ENCODE results near the gene SLC16A12.

Gene SLC16A12

GRCh38 chr10:89431977-89432376 is 103.4 kb downstream of the SLC16A12 start:
- no peaks in the 10 kb centered on the region for H3K9me3 ChIP-seq (ENCODE audit: insufficient read depth, low read depth, low read length)
- H3K4me2 ChIP-seq (ENCODE audit: low read depth, low read length, poor library complexity, severe bottlenecking) = no peak overlapping the region
- H3K4me1 ChIP-seq (ENCODE audit: insufficient read depth, low read length, poor library complexity, severe bottlenecking) = no peaks in the 10 kb centered on the region
- no peaks in the 10 kb centered on the region for H3K79me2 ChIP-seq (ENCODE audit: insufficient read depth, low read length)
- H4K20me1 ChIP-seq (ENCODE audit: insufficient read depth, low read length, poor library complexity, severe bottlenecking) = no peaks in the 10 kb centered on the region
- no peaks in the 10 kb centered on the region for H3K36me3 ChIP-seq (ENCODE audit: insufficient read depth, low read length)
- H3K4me3 ChIP-seq (ENCODE audit: low read length, poor library complexity, severe bottlenecking) = no peak overlapping the region
- no peak for TF ChIP-seq CTCF (conservative IDR thresholded peaks at IDR 0.05; ENCODE audit: low read length)
- no peak for TF ChIP-seq EZH2phosphoT487 (IDR thresholded peaks at IDR 0.05; ENCODE audit: borderline replicate concordance)
- no peaks in the 10 kb centered on the region for H3F3A ChIP-seq (ENCODE audit: low read depth)
- H3K9ac ChIP-seq (ENCODE audit: low read depth, low read length, poor library complexity, severe bottlenecking) = no peak overlapping the region
- H3K9me2 ChIP-seq (replicated peaks; ENCODE audit: low read depth, low read length) = no peaks in the 10 kb centered on the region
- no peaks in the 10 kb centered on the region for H3K27me3 ChIP-seq (ENCODE audit: insufficient read depth, low read length, poor library complexity, severe bottlenecking)
- H2AFZ ChIP-seq (ENCODE audit: low read length) = no peak overlapping the region

- H3K27me3 ChIP-seq (ENCODE audit: insufficient read depth, low read length, poor library complexity, severe bottlenecking) = no peaks in the 10 kb centered on the region
- no peaks in the 10 kb centered on the region for H3F3A ChIP-seq (ENCODE audit: low read depth)
- no peaks in the 10 kb centered on the region for H3K9me3 ChIP-seq (ENCODE audit: insufficient read depth, low read depth, low read length)
- H3K36me3 ChIP-seq (ENCODE audit: insufficient read depth, low read length) = no peaks in the 10 kb centered on the region
- no peaks in the 10 kb centered on the region for H4K20me1 ChIP-seq (ENCODE audit: insufficient read depth, low read length, poor library complexity, severe bottlenecking)
- TF ChIP-seq EZH2phosphoT487 (IDR thresholded peaks at IDR 0.05; ENCODE audit: borderline replicate concordance) (no peak), CTCF (conservative IDR thresholded peaks at IDR 0.05; ENCODE audit: low read length) (no peak)
- no peaks in the 10 kb centered on the region for H3K4me1 ChIP-seq (ENCODE audit: insufficient read depth, low read length, poor library complexity, severe bottlenecking)
- no peaks in the 10 kb centered on the region for H3K79me2 ChIP-seq (ENCODE audit: insufficient read depth, low read length)
- H3K4me2 ChIP-seq (ENCODE audit: low read depth, low read length, poor library complexity, severe bottlenecking) = no peak overlapping the region
- H3K9me2 ChIP-seq (replicated peaks; ENCODE audit: low read depth, low read length) = no peaks in the 10 kb centered on the region
- H3K4me3 ChIP-seq (ENCODE audit: low read length, poor library complexity, severe bottlenecking) = no peak overlapping the region
- H3K9ac ChIP-seq (ENCODE audit: low read depth, low read length, poor library complexity, severe bottlenecking) = no peak overlapping the region
- no peak overlapping the region for H2AFZ ChIP-seq (ENCODE audit: low read length)
These were observed 106.5 kb downstream of the SLC16A12 start for GRCh38 chr10:89428877-89429276.

- Histone ChIP-seq H3K9me3 (ENCODE audit: insufficient read depth, low read depth, low read length) (no peaks in the 10 kb centered on the region), H3K9me2 (replicated peaks; ENCODE audit: low read depth, low read length) (no peaks in the 10 kb centered on the region), H3F3A (ENCODE audit: low read depth) (no peaks in the 10 kb centered on the region), H4K20me1 (ENCODE audit: insufficient read depth, low read length, poor library complexity, severe bottlenecking) (no peaks in the 10 kb centered on the region), H2AFZ (ENCODE audit: low read length) (no peak overlapping the region), H3K4me1 (ENCODE audit: insufficient read depth, low read length, poor library complexity, severe bottlenecking) (no peaks in the 10 kb centered on the region), H3K4me2 (ENCODE audit: low read depth, low read length, poor library complexity, severe bottlenecking) (no peak overlapping the region), H3K9ac (ENCODE audit: low read depth, low read length, poor library complexity, severe bottlenecking) (no peak overlapping the region), H3K27me3 (ENCODE audit: insufficient read depth, low read length, poor library complexity, severe bottlenecking) (no peaks in the 10 kb centered on the region), H3K36me3 (ENCODE audit: insufficient read depth, low read length) (no peaks in the 10 kb centered on the region), H3K79me2 (ENCODE audit: insufficient read depth, low read length) (no peaks in the 10 kb centered on the region), H3K4me3 (ENCODE audit: low read length, poor library complexity, severe bottlenecking) (no peak overlapping the region)
- TF ChIP-seq CTCF (conservative IDR thresholded peaks at IDR 0.05; ENCODE audit: low read length) = no peak
- TF ChIP-seq EZH2phosphoT487 (IDR thresholded peaks at IDR 0.05; ENCODE audit: borderline replicate concordance) = no peak
These were observed 107.8 kb downstream of the SLC16A12 start for GRCh38 chr10:89427629-89428028.

All from Loucy (cell line).